HepG2 (cell line): ENCODE data around the gene SPTBN2. TPM values are rescaled to one million over a fixed set of nuclear protein-coding genes. Genes with fewer than 3 reads are reported as not detected.

Experiments used
- ATAC-seq: fragments of 200-7000 bp; cut with Tn5 transposase; 3 replicates; pipeline ENCODE4 v1.9.1; 2020; ENCODE audit warnings: mild to moderate bottlenecking, moderate library complexity
- BruUV-seq: library from RNA; stranded (reverse); fragments of 400-500 nt; replicated peaks from 2 replicates; lab custom pipeline; 2021; lab: Mats Ljungman, UMichigan
- CTCF ChIA-PET: fragments of 300-600 bp; formaldehyde crosslinking; extraction: SDS; loops from one replicate; lab custom pipeline; 2021; ENCODE audit warnings: low total read pairs, inconsistent platforms, low intra/inter-chr PET ratio; lab: Yijun Ruan, JAX
- POLR2A ChIA-PET: fragments of 350-600 bp; sonication (Branson Sonifier 250); formaldehyde crosslinking; loops from one replicate; lab custom pipeline; 2020; ENCODE audit warnings: antibody characterized with exemption, inconsistent platforms; lab: Yijun Ruan, JAX
- DNase-seq: peaks from one replicate; pipeline ENCODE4 v3.0.0-alpha.2; 2015; ENCODE audit warnings: low spot score
- FAIRE-seq: peaks from 3 replicates; lab custom pipeline; 2011; peaks lifted over from hg19 to GRCh38; lab: Jason Lieb, UNC
- H2AFZ ChIP-seq: one replicate; pipeline ENCODE4 v1.6.1; 2011; ENCODE audit warnings: low read length, inconsistent platforms
- H3K27ac ChIP-seq: fragments of 300-600 bp; 3 replicates; pipeline ENCODE4 v1.8.0; 2011; ENCODE audit warnings: mixed run types, mild to moderate bottlenecking, mixed read lengths, low read length, inconsistent platforms; ENCODE audit not compliant: insufficient read depth; ENCODE audit errors: extremely low read length
- H3K27me3 ChIP-seq, 2 experiments: fragments of 200-600 bp in 1 of 2; 2 replicates in 1 of 2; 3 replicates in 1 of 2; pipeline versions ENCODE4 v1.6.0 to v1.8.0; 2011; ENCODE audit warnings: low read length in 2 of 2, mild to moderate bottlenecking in 2 of 2, moderate library complexity in 2 of 2, inconsistent platforms in 1 of 2; ENCODE audit not compliant: insufficient read depth in 2 of 2, control insufficient read depth in 1 of 2
- H3K36me3 ChIP-seq, 2 experiments: fragments of 200-600 bp in 1 of 2; replicated peaks in 1 of 2; 2 replicates in 1 of 2; 3 replicates in 1 of 2; pipeline versions ENCODE4 v1.5.1 to v1.8.0; 2011; ENCODE audit warnings: low read length in 2 of 2, inconsistent platforms in 1 of 2; ENCODE audit not compliant: insufficient read depth in 2 of 2, control insufficient read depth in 1 of 2
- H3K4me1 ChIP-seq: 2 replicates; pipeline ENCODE4 v1.5.1; 2012; ENCODE audit warnings: low read length, inconsistent platforms; ENCODE audit not compliant: insufficient read depth
- H3K4me2 ChIP-seq: 2 replicates; pipeline ENCODE4 v1.6.0; 2011; ENCODE audit warnings: low read depth, low read length, inconsistent platforms
- H3K4me3 ChIP-seq, 3 experiments: fragments of 200-600 bp in 1 of 3; sonication (generic), shearing (Covaris generic) in 1 of 3; replicated peaks in 1 of 3; 2 replicates each; pipeline ENCODE4 v1.5.1; 2011 to 2016; ENCODE audit warnings: low read length in 3 of 3, inconsistent platforms in 2 of 3, low read depth in 2 of 3, mild to moderate bottlenecking in 2 of 3, control low read depth in 1 of 3, mixed read lengths in 1 of 3; ENCODE audit not compliant: insufficient read depth in 1 of 3
- H3K79me2 ChIP-seq: one replicate; pipeline ENCODE4 v1.6.1; 2011; ENCODE audit warnings: low read length, inconsistent platforms; ENCODE audit not compliant: insufficient read depth
- H3K9ac ChIP-seq: 2 replicates; pipeline ENCODE4 v1.6.0; 2011; ENCODE audit warnings: mild to moderate bottlenecking, low read depth, low read length, inconsistent platforms; ENCODE audit not compliant: insufficient read depth
- H3K9me3 ChIP-seq: 2 replicates; pipeline ENCODE4 v1.5.1; 2012; ENCODE audit warnings: mild to moderate bottlenecking, low read length
- H4K20me1 ChIP-seq: 2 replicates; pipeline ENCODE4 v1.6.0; 2011; ENCODE audit warnings: inconsistent platforms, mild to moderate bottlenecking, low read length, moderate library complexity; ENCODE audit not compliant: insufficient read depth
- TP53 ChIP-seq: sonication (generic); formaldehyde crosslinking; conservative IDR thresholded peaks from 2 replicates; pipeline ENCODE4 v1.4.0; 2020; ENCODE audit warnings: missing genetic modification reagents
- YEATS4 ChIP-seq: sonication (generic); formaldehyde crosslinking; IDR thresholded peaks from 2 replicates; pipeline ENCODE4 v1.4.0; 2020; ENCODE audit warnings: missing genetic modification reagents, borderline replicate concordance
- ZSCAN20 ChIP-seq: sonication (generic); formaldehyde crosslinking; IDR thresholded peaks from 2 replicates; pipeline ENCODE4 v1.4.0; 2020; ENCODE audit warnings: missing genetic modification reagents, mild to moderate bottlenecking, borderline replicate concordance
- WGBS: methylation state at CpG from one replicate; pipeline ENCODE4 v1.1.6; 2017; ENCODE audit warnings: low lambda C conversion rate; 5-methylcytosine and 5-hydroxymethylcytosine counted together
- in situ Hi-C: cut with HindIII; loops from 2 replicates; pipeline ENCODE4 v1.10.0; 2017; ENCODE audit warnings: low pct_unique_long_range_greater_than_20kb; ENCODE audit not compliant: extremely low pct_ligation_motif_present
- intact Hi-C: fragments of 100-400 bp; cut with micrococcal nuclease; formaldehyde crosslinking; loops from one replicate; pipeline ENCODE4 v1.10.0; 2022; ENCODE audit not compliant: unreplicated experiment
- polyA plus RNA-seq, 8 experiments: library from polyadenylated mRNA; depleted of rRNA in 3 of 8; stranded (reverse) in 7 of 8; unstranded in 1 of 8; fragments of >200 nt; fragmentation: Illumina TruSeq in 4 of 8; extraction: Trizol in 4 of 8; gene quantifications; 2 replicates each; pipeline versions ENCODE4 v1.2.1 to v1.2.3, GENCODE V29; 2011 to 2016; ENCODE audit warnings: low read depth in 4 of 8, missing spikeins in 1 of 8, mixed read lengths in 1 of 8; ENCODE audit not compliant: insufficient read depth in 1 of 8
- total RNA-seq, 5 experiments: library from RNA; depleted of rRNA; stranded (reverse); fragments of >200 nt; fragmentation: Illumina TruSeq; extraction: Trizol; gene quantifications; 2 replicates each; pipeline ENCODE4 v1.2.3, GENCODE V29; 2016; ENCODE audit warnings: low read depth in 1 of 5

SPTBN2 gene
- total and polyA plus RNA-seq, 2 of the 13 experiments (the other 11 are each of a cell fraction or from before 2014, with no cell fraction given): 0.65 to 4.0 TPM

DNA sequence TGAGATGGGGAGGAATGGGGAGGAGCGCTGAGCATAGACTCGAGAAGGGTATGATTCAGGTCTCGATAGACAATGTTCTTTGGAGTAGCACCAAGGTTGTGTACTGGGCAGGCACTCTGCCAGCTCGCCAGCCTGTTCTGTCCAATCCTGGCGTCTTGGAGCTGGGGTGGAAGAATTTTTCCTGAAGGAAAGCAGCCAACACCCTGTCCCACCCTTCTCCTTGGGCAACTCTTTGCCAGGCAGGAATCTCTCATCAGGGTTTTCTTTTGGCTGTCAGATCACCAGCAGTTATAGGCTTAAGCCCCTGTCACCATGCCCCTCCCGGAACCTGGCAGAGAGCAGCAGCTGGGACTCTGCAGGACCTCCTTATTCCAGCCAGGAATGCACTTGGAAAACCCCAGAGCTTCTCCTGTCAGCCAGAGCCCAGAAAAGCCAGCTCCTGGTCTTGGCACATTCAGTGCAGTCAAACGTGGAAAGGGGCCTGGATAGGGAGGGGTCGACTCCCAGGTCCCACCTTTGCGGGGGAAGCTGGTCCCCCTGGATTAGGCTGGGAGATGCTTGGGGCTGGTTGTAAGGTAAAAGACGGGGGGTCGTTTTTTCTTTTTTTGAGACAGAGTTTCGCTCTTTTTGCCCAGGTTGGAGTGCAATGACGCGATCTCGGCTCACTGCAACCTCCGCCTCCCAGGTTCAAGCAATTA, 14.4 kb upstream of the SPTBN2 start:
- Histone ChIP-seq H3K9me3 (no peaks in the 10 kb centered on the region), H3K4me2 (peak overlapping the region; percentile 87), H3K4me3 (peak overlapping the region in 1 of 3 experiments; percentile 33; a peak in 1 of 6 replicates)
- WGBS: 93% methylated on average over 16 of the region's 16 CpGs
- TF ChIP-seq TP53 (CRISPR knock-in tag): no peak
- 0 out of 2 replicates have a peak, but pooled peaks have one; percentile 1 for TF ChIP-seq YEATS4
- TF ChIP-seq, all 625 proteins: peak for 1
- ChIA-PET CTCF (no interaction called here), POLR2A (interaction anchor here (0.6 to 1.2 kb wide), 3 partner anchors 25 to 491 kb away, joined by 3 to 4 read pairs (median 3); partner anchors contain the start of gene RCE1)
- H3K79me2 ChIP-seq: no peaks in the 10 kb centered on the region
- H2AFZ ChIP-seq: no peak overlapping the region
- ATAC-seq (no peak), FAIRE-seq (no peak), DNase-seq (no peak)
- peaks cover 28% of the 10 kb centered on the region for H3K4me1 ChIP-seq
- no peak overlapping the region for H3K9ac ChIP-seq
- in situ Hi-C loops (no loop called here), intact Hi-C loops (no loop called here)
- H3K27me3 ChIP-seq: peaks cover 0 to 3% of the 10 kb centered on the region in 2 experiments; a peak in 2 of 5 replicates
- H4K20me1 ChIP-seq: no peaks in the 10 kb centered on the region
- no peak overlapping the region for H3K27ac ChIP-seq
- no TSS peak for BruUV-seq
- no peaks in the 10 kb centered on the region for H3K36me3 ChIP-seq

DNA sequence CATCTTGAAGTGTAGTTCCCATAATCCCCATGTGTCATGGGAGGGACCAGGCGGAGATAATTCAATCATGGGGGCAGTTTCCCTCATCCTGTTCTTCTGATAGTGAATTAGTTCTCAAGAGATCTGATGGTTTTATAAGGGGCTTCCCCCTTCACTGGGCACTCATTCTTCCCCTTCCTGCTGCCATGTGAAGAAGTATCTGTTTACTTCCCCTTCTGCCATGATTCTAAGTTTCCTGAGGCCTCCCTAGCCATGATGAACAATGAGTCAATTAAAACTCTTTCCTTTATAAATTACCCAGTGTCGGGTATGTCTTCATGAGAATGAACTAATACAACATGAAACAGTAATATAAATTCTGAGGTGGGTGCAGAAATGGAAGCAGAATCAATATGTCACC, 12.1 kb upstream of the SPTBN2 start:
- no peak overlapping the region for H3K4me3 ChIP-seq
- no TSS peak for BruUV-seq
- no peaks in the 10 kb centered on the region for H3K79me2 ChIP-seq
- ChIA-PET POLR2A (no interaction called here), CTCF (no interaction called here)
- H3K36me3 ChIP-seq: no peaks in the 10 kb centered on the region
- DNase-seq: no peak
- in situ Hi-C loops (no loop called here), intact Hi-C loops (no loop called here)
- peaks cover 0 to 3% of the 10 kb centered on the region in 2 experiments; a peak in 2 of 5 replicates for H3K27me3 ChIP-seq
- peaks cover 26% of the 10 kb centered on the region for H3K4me1 ChIP-seq
- H3K27ac ChIP-seq: no peak overlapping the region
- no peak overlapping the region for H2AFZ ChIP-seq
- no peak overlapping the region for H3K4me2 ChIP-seq
- no peak for FAIRE-seq
- no peaks in the 10 kb centered on the region for H4K20me1 ChIP-seq
- H3K9ac ChIP-seq: no peak overlapping the region
- H3K9me3 ChIP-seq: no peaks in the 10 kb centered on the region
- 64% methylated on average over 2 of the region's 2 CpGs for WGBS
- no peak for TF ChIP-seq ZSCAN20 (CRISPR knock-in tag)
- TF ChIP-seq, all 625 proteins: peak for 0
- no peak for ATAC-seq
